Astrocyte of the hippocampus (primary cell): ENCODE data around the gene PPIE.

Source experiments
- DNase-seq: peaks from one replicate; pipeline ENCODE4 v3.0.0; 2011; ENCODE audit warnings: low read depth, low spot score

The PPIE gene

DNA sequence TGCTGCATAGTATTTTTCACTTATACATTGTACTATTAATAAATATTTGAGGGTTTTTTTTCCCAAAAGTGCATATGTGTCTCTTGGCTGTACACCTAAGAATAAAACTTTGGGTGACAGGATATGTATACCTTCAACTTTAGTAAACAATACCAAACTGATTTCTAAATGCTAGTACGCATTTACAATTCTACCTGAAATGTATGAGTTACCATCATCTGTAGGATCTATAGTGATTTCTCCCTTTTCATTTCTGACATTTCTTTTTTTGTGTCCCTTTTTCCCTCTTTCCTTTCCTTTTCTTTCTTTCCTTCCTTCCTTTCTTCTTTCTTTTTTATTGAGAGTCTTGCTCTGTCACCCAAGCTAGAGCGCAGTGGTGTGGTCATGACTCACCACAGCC lies 66.7 kb downstream of the PPIE start:
- DNase-seq = no peak

DNA sequence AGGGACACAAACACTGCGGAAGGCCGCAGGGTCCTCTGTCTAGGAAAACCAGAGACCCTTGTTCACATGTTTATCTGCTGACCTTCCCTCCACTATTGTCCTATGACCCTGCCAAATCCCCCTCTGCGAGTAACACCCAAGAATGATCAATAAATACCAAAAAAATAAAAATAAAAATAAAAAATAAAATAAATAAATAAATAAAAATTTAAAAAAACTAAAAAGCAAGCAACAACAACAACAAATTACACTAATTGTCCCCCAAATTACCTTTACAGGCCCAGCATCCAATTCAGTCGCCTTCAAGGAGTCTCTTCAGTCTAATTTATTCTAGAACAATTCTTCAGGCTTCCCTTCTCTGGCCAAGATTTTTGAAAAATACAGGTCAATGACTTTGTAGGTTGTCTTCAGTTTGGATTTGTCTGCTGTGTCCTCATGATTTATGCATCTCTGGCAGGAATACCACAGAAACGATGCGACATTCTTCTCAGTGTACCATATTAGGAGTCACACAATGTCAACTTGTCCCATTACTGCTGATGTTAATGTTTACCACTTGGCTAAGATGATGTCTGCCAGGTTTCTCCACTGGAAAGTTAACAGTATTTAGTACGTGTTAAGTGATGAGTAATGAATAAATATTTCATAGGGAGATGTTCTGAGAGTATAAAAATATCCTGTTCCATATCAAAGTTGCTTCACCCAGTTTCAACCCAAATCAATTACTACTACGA lies 70.3 kb downstream of the PPIE start:
- DNase-seq = no peak

DNA sequence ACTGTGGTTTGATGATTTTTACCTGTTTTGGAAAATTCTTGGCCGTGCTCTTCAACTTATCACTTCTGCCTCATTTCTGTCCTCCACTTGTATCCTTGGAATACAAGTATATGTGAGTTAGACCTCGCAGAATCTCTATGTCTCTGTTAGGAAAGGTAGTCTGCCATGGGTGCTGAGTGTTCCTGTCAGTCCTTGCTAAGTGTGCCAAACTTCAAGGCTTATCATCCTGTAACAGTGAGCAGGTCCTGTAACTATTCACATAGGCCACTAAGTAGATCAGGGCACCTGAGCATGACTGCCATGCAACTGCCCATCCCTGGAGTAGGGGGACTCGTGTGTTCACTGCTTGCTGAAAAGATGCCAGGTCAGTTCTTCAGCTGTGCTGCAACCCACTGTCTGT lies 74.2 kb downstream of the PPIE start:
- DNase-seq = no peak
